ENCODE measurements around the gene ATP10A.
"Not testable (repeated sequence)": the region's sequence is repeated elsewhere in the genome, so short reads cannot be mapped to it uniquely, and the experiment has no call there.

The ATP10A gene

DNA sequence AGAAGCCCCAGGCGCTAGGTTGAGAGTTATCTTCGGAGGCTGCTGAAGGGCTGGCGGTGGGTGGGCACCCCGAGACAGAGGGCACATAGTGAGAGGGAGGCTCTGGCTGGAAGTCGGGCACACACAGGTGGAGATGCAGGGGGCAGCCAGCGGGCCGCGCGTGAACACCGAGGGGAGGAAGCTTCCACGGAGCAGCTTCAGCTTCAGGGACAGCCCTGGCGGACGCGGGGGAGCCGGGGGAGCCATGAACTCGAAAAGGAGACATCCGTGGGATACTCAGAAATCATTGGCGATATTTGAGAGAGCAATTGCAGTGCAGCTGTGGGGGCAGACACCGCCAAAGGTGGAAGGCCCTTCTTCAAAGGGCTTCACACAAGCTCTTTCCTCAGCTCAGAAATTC, 204.6 kb downstream of the ATP10A start:
- DNase-seq (ENCODE audit: low read depth): no peak

GRCh38 chr15:25655207-25655948, 207.7 kb downstream of the ATP10A start:
- DNase-seq (ENCODE audit: low read depth): no peak

GRCh38 chr15:25653371-25653770, 209.8 kb downstream of the ATP10A start:
- DNase-seq (ENCODE audit: low read depth): no peak

DNA sequence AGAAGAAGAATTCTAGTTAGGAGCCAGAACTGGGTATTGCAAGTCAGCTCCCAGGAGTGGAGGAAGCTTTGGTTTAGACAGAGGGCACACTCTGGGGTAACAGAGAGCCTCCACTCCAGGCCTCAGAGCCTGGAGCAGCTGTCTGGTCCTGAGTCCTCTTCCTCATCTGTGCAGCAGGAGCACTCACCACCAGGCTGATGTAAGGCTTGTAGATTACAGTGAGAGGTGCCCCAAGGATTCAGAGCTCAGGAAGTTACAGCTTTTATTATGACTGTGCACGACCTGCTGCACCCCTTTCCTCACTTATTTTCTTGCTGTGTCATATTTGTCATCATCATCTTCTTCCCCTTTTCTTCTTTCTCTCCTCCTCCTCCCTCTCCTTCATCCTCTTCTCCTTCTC, 210.4 kb downstream of the ATP10A start:
- DNase-seq (ENCODE audit: low read depth): no peak

- no peak for DNase-seq (ENCODE audit: low read depth)
Observed at GRCh38 chr15:25649390-25649789, 213.7 kb downstream of the ATP10A start.

- no peak for DNase-seq (ENCODE audit: low read depth)
Observed at GRCh38 chr15:25643120-25643519, 220.0 kb downstream of the ATP10A start.

DNA sequence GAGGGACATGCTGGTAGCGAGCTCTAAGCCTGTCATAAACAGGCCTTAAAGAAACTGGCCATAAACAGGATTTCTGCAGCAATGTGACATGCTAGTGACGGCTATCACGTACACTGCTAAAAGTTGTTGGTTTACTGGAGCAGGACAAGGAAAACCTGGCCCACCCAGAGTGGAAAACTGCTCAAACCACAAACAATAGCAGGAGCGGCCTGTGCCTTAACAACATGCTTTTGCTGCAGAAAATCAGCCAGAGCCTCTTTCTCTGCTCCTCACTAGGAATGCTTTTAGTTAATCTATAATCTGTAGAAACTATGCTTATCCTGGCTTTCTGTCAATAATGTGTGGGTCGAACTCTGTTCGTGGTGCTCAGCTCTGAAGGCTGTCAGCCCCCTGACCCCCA, 221.4 kb downstream of the ATP10A start:
- DNase-seq (ENCODE audit: low read depth): no peak

- DNase-seq (ENCODE audit: low read depth): no peak
Observed at GRCh38 chr15:25641361-25641760, 221.8 kb downstream of the ATP10A start.

DNA sequence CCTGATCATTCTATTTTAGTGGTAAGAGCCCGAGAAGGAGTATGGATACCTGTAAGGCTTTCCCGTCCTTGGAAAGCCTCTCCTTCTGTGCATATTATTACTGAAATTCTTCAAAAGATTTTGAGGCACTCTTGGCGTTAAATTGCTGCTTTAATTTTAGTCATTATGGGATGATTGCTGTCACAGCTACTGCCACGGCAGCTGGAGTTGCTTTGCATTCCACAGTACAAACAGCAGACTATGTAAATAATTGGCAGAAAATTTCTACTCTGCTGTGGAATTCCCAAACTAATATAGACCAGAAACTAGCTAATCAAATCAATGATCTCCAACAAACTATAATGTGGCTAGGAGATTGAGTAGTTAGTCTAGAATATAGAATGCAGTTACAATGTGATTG, 222.2 kb downstream of the ATP10A start:
- DNase-seq (ENCODE audit: low read depth): not testable (repeated sequence)

DNA sequence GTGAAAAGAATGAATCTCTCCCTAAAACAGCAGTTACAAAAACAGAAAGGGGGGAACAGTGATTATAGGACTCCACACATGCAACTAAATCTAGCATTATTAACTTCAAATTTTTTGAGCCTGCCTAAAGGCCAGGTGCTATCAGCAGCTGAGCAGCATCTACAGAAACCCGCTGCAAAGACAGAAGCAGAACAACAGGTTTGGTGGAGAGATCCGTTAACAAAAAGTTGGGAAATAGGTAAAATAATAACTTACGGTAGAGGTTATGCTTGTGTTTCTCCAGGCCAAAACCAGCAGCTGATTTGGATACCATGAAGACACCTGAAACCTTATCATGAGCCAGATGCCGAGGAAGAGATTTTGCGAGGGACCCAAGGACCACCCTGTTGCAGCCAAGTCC, 222.7 kb downstream of the ATP10A start:
- no peak for DNase-seq (ENCODE audit: low read depth)

- DNase-seq (ENCODE audit: low read depth): not testable (repeated sequence)
Observed at GRCh38 chr15:25636486-25636885, 226.6 kb downstream of the ATP10A start.

DNA sequence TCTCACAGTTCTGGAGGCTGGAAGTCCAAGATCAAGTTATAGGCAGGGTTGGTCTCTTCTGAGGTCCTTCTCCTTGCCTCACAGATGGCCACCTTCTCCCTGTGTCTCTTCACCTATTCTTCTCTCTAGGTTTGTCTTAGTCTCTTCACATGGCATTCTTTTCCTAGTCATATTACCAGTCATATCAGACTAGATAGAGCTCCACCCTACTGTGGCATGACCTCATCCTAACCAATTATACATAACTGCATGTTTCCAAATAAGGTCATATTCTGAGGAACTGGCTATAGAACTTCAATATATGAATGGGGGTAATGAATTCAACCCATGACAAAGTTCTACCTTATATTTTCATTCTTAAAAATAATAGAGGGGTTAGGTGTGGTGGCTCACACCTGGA, 227.9 kb downstream of the ATP10A start:
- no peak for DNase-seq (ENCODE audit: low read depth)

DNA sequence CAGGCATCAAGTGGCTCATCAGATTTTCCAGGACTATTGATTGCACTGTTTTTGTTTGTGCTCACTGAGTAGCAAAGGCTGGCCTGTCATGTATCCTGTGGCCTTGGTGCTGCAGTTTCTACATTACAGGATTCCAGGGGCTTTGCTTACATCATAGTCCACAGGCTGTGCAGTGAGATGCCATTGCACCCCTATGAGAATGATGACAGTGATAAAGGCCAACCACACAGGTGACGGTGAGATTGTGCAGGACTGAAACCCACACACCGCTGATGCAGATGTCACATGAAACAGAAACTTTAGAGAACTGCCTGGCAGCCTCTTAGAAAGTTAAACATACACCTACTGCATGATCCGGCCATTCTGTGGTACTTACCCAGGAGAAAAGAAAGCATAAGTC, 229.3 kb downstream of the ATP10A start:
- DNase-seq (ENCODE audit: low read depth): no peak

GRCh38 chr15:25631971-25632370, 231.2 kb downstream of the ATP10A start:
- no peak for DNase-seq (ENCODE audit: low read depth)

Measured in activated gamma-delta T cell treated with anti-CD3 and anti-CD28 coated beads, Interleukin-2, amount 50 U/mL, for 16 hours (primary cell).